Neural cell (in vitro differentiated cells): ENCODE results near the gene GTF2F1. TPM values are rescaled to one million over a fixed set of nuclear protein-coding genes. Genes with fewer than 3 reads are reported as not detected.
A peak's percentile ranks its signal among the peaks of the same experiment; 100 is the strongest.

Experiments used
- H2AFZ ChIP-seq: fragments of 200-600, 300-800 bp; sonication (generic), shearing (Covaris generic); 2 replicates; pipeline ENCODE4 v1.6.0; 2014; ENCODE audit warnings: low read depth, mild to moderate bottlenecking, antibody characterized with exemption, low read length, moderate library complexity
- H3F3A ChIP-seq: fragments of 200-600 bp; shearing (Covaris generic); 2 replicates; pipeline ENCODE4 v1.6.1; 2016; ENCODE audit warnings: mild to moderate bottlenecking, moderate library complexity, mixed read lengths, antibody characterized with exemption, low read length; ENCODE audit not compliant: insufficient read depth, poor library complexity, severe bottlenecking
- H3K27ac ChIP-seq: fragments of 200-600, 300-800 bp; sonication (generic), shearing (Covaris generic); 2 replicates; pipeline ENCODE4 v1.5.1; 2014; ENCODE audit warnings: mild to moderate bottlenecking, low read length, moderate library complexity
- H3K27me3 ChIP-seq: fragments of 300-800, 200-600 bp; sonication (generic), shearing (Covaris generic); 2 replicates; pipeline ENCODE4 v1.6.0; 2014; ENCODE audit warnings: mild to moderate bottlenecking, low read depth, low read length, moderate library complexity; ENCODE audit not compliant: insufficient read depth
- H3K36me3 ChIP-seq: fragments of 300-800, 200-600 bp; sonication (generic), shearing (Covaris generic); 2 replicates; pipeline ENCODE4 v1.5.1; 2014; ENCODE audit warnings: mild to moderate bottlenecking, antibody characterized with exemption, low read length, moderate library complexity; ENCODE audit not compliant: insufficient read depth
- H3K4me2 ChIP-seq: fragments of 300-800, 200-600 bp; sonication (generic), shearing (Covaris generic); 2 replicates; pipeline ENCODE4 v1.6.0; 2014; ENCODE audit warnings: mild to moderate bottlenecking, low read length
- H3K4me3 ChIP-seq: fragments of 300-800, 200-600 bp; sonication (generic), shearing (Covaris generic); 2 replicates; pipeline ENCODE4 v1.5.1; 2014; ENCODE audit warnings: mild to moderate bottlenecking, low read length, moderate library complexity
- H3K79me2 ChIP-seq: fragments of 200-600 bp; shearing (Covaris generic); replicated peaks from 2 replicates; pipeline ENCODE4 v1.6.0; 2014; ENCODE audit warnings: mild to moderate bottlenecking, low read length, moderate library complexity; ENCODE audit not compliant: insufficient read depth
- H3K9ac ChIP-seq: fragments of 300-800, 200-600 bp; sonication (generic), shearing (Covaris generic); 2 replicates; pipeline ENCODE4 v1.6.1; 2016; ENCODE audit warnings: mild to moderate bottlenecking, low read length, mixed read lengths
- H3K9me2 ChIP-seq: fragments of 200-600 bp; shearing (Covaris generic); 2 replicates; pipeline ENCODE4 v1.6.1; 2016; ENCODE audit warnings: mild to moderate bottlenecking, low read length, mixed read lengths; ENCODE audit not compliant: insufficient read depth
- H3K9me3 ChIP-seq: fragments of 200-600, 300-800 bp; sonication (generic), shearing (Covaris generic); 2 replicates; pipeline ENCODE4 v1.6.1; 2016; ENCODE audit warnings: mild to moderate bottlenecking, mixed run types, low read length, moderate library complexity, mixed read lengths
- H4K20me1 ChIP-seq: fragments of 200-600 bp; shearing (Covaris generic); 2 replicates; pipeline ENCODE4 v1.6.1; 2016; ENCODE audit warnings: mild to moderate bottlenecking, mixed run types; ENCODE audit not compliant: insufficient read depth
- CTCF ChIP-seq: fragments of 450-650 bp; IDR thresholded peaks from 2 replicates; pipeline ENCODE4 v1.5.1; 2014; ENCODE audit warnings: antibody characterized with exemption, mild to moderate bottlenecking, moderate library complexity; ENCODE audit not compliant: poor library complexity, severe bottlenecking
- EP300 ChIP-seq: fragments of 450-650 bp; conservative IDR thresholded peaks from 2 replicates; pipeline ENCODE4 v1.6.1; 2014; ENCODE audit warnings: antibody characterized with exemption, mild to moderate bottlenecking, moderate library complexity; ENCODE audit not compliant: poor library complexity, severe bottlenecking
- EZH2 ChIP-seq: fragments of 200-600, 300-800 bp; shearing (Covaris generic), sonication (generic); IDR thresholded peaks from 2 replicates; pipeline ENCODE4 v1.6.1; 2014; ENCODE audit warnings: antibody characterized with exemption, low read length, borderline replicate concordance, mild to moderate bottlenecking; ENCODE audit not compliant: insufficient read depth, poor library complexity, severe bottlenecking
- MXI1 ChIP-seq: fragments of 450-650 bp; conservative IDR thresholded peaks from 2 replicates; pipeline ENCODE4 v1.6.1; 2014; ENCODE audit warnings: antibody characterized with exemption, mild to moderate bottlenecking; ENCODE audit not compliant: poor library complexity, severe bottlenecking
- POLR2AphosphoS5 ChIP-seq: IDR thresholded peaks from 2 replicates; pipeline ENCODE4 v1.6.1; 2012
- RAD21 ChIP-seq: fragments of 450-650 bp; conservative IDR thresholded peaks from 2 replicates; pipeline ENCODE4 v1.6.1; 2014; ENCODE audit warnings: antibody characterized with exemption, mild to moderate bottlenecking, moderate library complexity
- REST ChIP-seq: IDR thresholded peaks from 2 replicates; pipeline ENCODE4 v1.6.1; 2012; ENCODE audit warnings: borderline replicate concordance
- SMC3 ChIP-seq: fragments of 450-650 bp; conservative IDR thresholded peaks from 2 replicates; pipeline ENCODE4 v1.6.1; 2014; ENCODE audit warnings: antibody characterized with exemption, mild to moderate bottlenecking, moderate library complexity; ENCODE audit not compliant: poor library complexity
- TAF1 ChIP-seq: IDR thresholded peaks from 2 replicates; pipeline ENCODE4 v1.6.1; 2012; ENCODE audit warnings: low read depth
- polyA plus RNA-seq: library from polyadenylated mRNA; depleted of rRNA; stranded (reverse); fragments of >200 nt; gene quantifications from 2 replicates; pipeline ENCODE4 v1.2.3, GENCODE V29; 2014

Gene GTF2F1
- polyA plus RNA-seq, 1 donor from 2014 or later: 53.9 TPM

- Histone ChIP-seq H3F3A (no peaks in the 10 kb centered on the region), H2AFZ (peak overlapping the region; percentile 81), H3K4me3 (peak overlapping the region; percentile 77)
Measured at GRCh38 chr19:6392221-6393073, 517 bp downstream of the GTF2F1 start.

GRCh38 chr19:6387372-6387771, 5.6 kb downstream of the GTF2F1 start:
- no peak for TF ChIP-seq EZH2
- TF ChIP-seq TAF1: no peak
- TF ChIP-seq POLR2AphosphoS5: no peak
- TF ChIP-seq RAD21: no peak
- Histone ChIP-seq H3K4me2 (no peak overlapping the region), H3K4me3 (no peak overlapping the region), H3F3A (no peaks in the 10 kb centered on the region), H3K36me3 (peaks cover 3% of the 10 kb centered on the region), H3K27ac (no peak overlapping the region), H3K27me3 (no peaks in the 10 kb centered on the region), H3K9me3 (no peaks in the 10 kb centered on the region), H3K9ac (no peak overlapping the region), H3K9me2 (no peaks in the 10 kb centered on the region), H2AFZ (no peak overlapping the region), H4K20me1 (no peaks in the 10 kb centered on the region), H3K79me2 (peaks cover 17% of the 10 kb centered on the region)

More at GRCh38 chr19:6392221-6393073, 517 bp downstream of the GTF2F1 start:
- peaks cover 20% of the 10 kb centered on the region for H3K79me2 ChIP-seq
- H3K9me3 ChIP-seq: no peaks in the 10 kb centered on the region
- peak overlapping the region; percentile 77 for H3K4me2 ChIP-seq
- no peaks in the 10 kb centered on the region for H3K27me3 ChIP-seq
- H3K9me2 ChIP-seq: no peaks in the 10 kb centered on the region
- peaks cover 3% of the 10 kb centered on the region for H3K36me3 ChIP-seq
- peak overlapping the region; percentile 99 for H3K27ac ChIP-seq
- TF ChIP-seq EZH2 (no peak), SMC3 (peak; percentile 12)
- H4K20me1 ChIP-seq: no peaks in the 10 kb centered on the region
- H3K9ac ChIP-seq: peak overlapping the region; percentile 97

GRCh38 chr19:6384381-6384780, 8.6 kb downstream of the GTF2F1 start:
- TF ChIP-seq SMC3 (no peak), RAD21 (no peak), EP300 (no peak), TAF1 (no peak), CTCF (no peak), POLR2AphosphoS5 (no peak), REST (no peak), MXI1 (no peak), EZH2 (no peak)
- Histone ChIP-seq H3K27me3 (no peaks in the 10 kb centered on the region), H3K79me2 (no peaks in the 10 kb centered on the region), H3K36me3 (peaks cover 11% of the 10 kb centered on the region), H3K9me2 (no peaks in the 10 kb centered on the region), H3K27ac (no peak overlapping the region), H3K4me3 (no peak overlapping the region), H3K4me2 (no peak overlapping the region), H3K9me3 (peaks cover 7% of the 10 kb centered on the region), H4K20me1 (no peaks in the 10 kb centered on the region), H3F3A (no peaks in the 10 kb centered on the region), H3K9ac (no peak overlapping the region), H2AFZ (no peak overlapping the region)
